H9 (cell line): ENCODE results near the gene SFI1. TPM values are rescaled to one million over a fixed set of nuclear protein-coding genes. Genes with fewer than 3 reads are reported as not detected.

Experiments used
- DNase-seq: peaks from one replicate; pipeline ENCODE4 v3.0.0-alpha.2; 2017
- H2AFZ ChIP-seq: one replicate; pipeline ENCODE4 v1.6.1; 2013; ENCODE audit warnings: mild to moderate bottlenecking, low read length, control low read depth, moderate library complexity
- H2AK5ac ChIP-seq: 2 replicates; pipeline ENCODE4 v1.6.1; 2013; ENCODE audit warnings: low read length, control low read depth, mixed read lengths; ENCODE audit not compliant: insufficient read length
- H2BK120ac ChIP-seq: one replicate; pipeline ENCODE4 v1.6.1; 2013; ENCODE audit warnings: low read depth, mild to moderate bottlenecking, low read length, control low read depth, inconsistent platforms; ENCODE audit not compliant: poor library complexity, severe bottlenecking
- H2BK12ac ChIP-seq: 2 replicates; pipeline ENCODE4 v1.6.1; 2013; ENCODE audit warnings: low read length, control low read depth, mixed read lengths, low read depth; ENCODE audit not compliant: insufficient read length
- H2BK15ac ChIP-seq: 2 replicates; pipeline ENCODE4 v1.6.1; 2013; ENCODE audit warnings: low read depth, low read length, control low read depth
- H2BK20ac ChIP-seq: one replicate; pipeline ENCODE4 v1.6.1; 2013; ENCODE audit warnings: low read depth, mild to moderate bottlenecking, low read length, control low read depth, inconsistent platforms; ENCODE audit not compliant: poor library complexity, severe bottlenecking
- H2BK5ac ChIP-seq: 2 replicates; pipeline ENCODE4 v1.6.1; 2013; ENCODE audit warnings: low read length, control low read depth, mixed read lengths; ENCODE audit not compliant: insufficient read length
- H3K14ac ChIP-seq: 2 replicates; pipeline ENCODE4 v1.6.1; 2013; ENCODE audit warnings: low read length, control low read depth; ENCODE audit not compliant: insufficient read depth
- H3K18ac ChIP-seq: 2 replicates; pipeline ENCODE4 v1.6.1; 2013; ENCODE audit warnings: low read depth, mild to moderate bottlenecking, mixed read lengths, low read length, control low read depth; ENCODE audit not compliant: insufficient read length
- H3K23ac ChIP-seq: 2 replicates; pipeline ENCODE4 v1.6.1; 2013; ENCODE audit warnings: low read length, control low read depth, mixed read lengths, low read depth; ENCODE audit not compliant: insufficient read length
- H3K23me2 ChIP-seq: 2 replicates; pipeline ENCODE4 v1.6.1; 2013; ENCODE audit warnings: low read depth, mild to moderate bottlenecking, mixed read lengths, low read length, control low read depth; ENCODE audit not compliant: insufficient read length, poor library complexity, severe bottlenecking
- H3K27ac ChIP-seq: 2 replicates; pipeline ENCODE4 v1.5.1; 2013; ENCODE audit warnings: low read length, control low read depth, mixed read lengths, low read depth; ENCODE audit not compliant: insufficient read length
- H3K27me3 ChIP-seq: 2 replicates; pipeline ENCODE4 v1.6.1; 2013; ENCODE audit warnings: low read length, control low read depth, inconsistent platforms; ENCODE audit not compliant: insufficient read depth
- H3K4ac ChIP-seq: 2 replicates; pipeline ENCODE4 v1.6.1; 2013; ENCODE audit warnings: low read depth, mild to moderate bottlenecking, control low read depth, inconsistent platforms, low read length, moderate library complexity
- H3K4me1 ChIP-seq: 2 replicates; pipeline ENCODE4 v1.6.1; 2013; ENCODE audit warnings: low read length, control low read depth, inconsistent platforms; ENCODE audit not compliant: insufficient read depth
- H3K4me2 ChIP-seq: 2 replicates; pipeline ENCODE4 v1.6.1; 2013; ENCODE audit warnings: low read length, control low read depth, mixed read lengths; ENCODE audit not compliant: insufficient read length, insufficient read depth
- H3K56ac ChIP-seq: 2 replicates; pipeline ENCODE4 v1.6.1; 2013; ENCODE audit warnings: low read depth, mild to moderate bottlenecking, mixed read lengths, low read length, control low read depth; ENCODE audit not compliant: insufficient read length
- H3K79me1 ChIP-seq: 2 replicates; pipeline ENCODE4 v1.6.1; 2013; ENCODE audit warnings: low read depth, mild to moderate bottlenecking, moderate library complexity, low read length, control low read depth, inconsistent platforms; ENCODE audit not compliant: insufficient read depth, poor library complexity, severe bottlenecking
- H3K79me2 ChIP-seq: 2 replicates; pipeline ENCODE4 v1.6.1; 2013; ENCODE audit warnings: low read length, control low read depth, inconsistent platforms; ENCODE audit not compliant: insufficient read depth
- H3K9ac ChIP-seq: 2 replicates; pipeline ENCODE4 v1.6.1; 2013; ENCODE audit warnings: low read length, control low read depth, mixed read lengths; ENCODE audit not compliant: insufficient read length; ENCODE audit errors: extremely low read depth
- H3K9me3 ChIP-seq: one replicate; pipeline ENCODE4 v1.6.1; 2013; ENCODE audit warnings: low read depth, low read length, inconsistent platforms; ENCODE audit not compliant: control insufficient read depth
- H3T11ph ChIP-seq: one replicate; pipeline ENCODE4 v1.6.1; 2013; ENCODE audit warnings: mild to moderate bottlenecking, low read length, control low read depth, inconsistent platforms
- H4K20me1 ChIP-seq: one replicate; pipeline ENCODE4 v1.6.1; 2013; ENCODE audit not compliant: control insufficient read depth, insufficient read length, insufficient read depth
- H4K5ac ChIP-seq: 2 replicates; pipeline ENCODE4 v1.6.1; 2013; ENCODE audit warnings: low read depth, mild to moderate bottlenecking, mixed read lengths, low read length, control low read depth; ENCODE audit not compliant: insufficient read length
- H4K8ac ChIP-seq: replicated peaks from 2 replicates; pipeline ENCODE4 v1.6.1; 2013; ENCODE audit warnings: low read length, control low read depth, mixed read lengths, low read depth; ENCODE audit not compliant: insufficient read length
- H4K91ac ChIP-seq: 2 replicates; pipeline ENCODE4 v1.6.1; 2013; ENCODE audit warnings: low read depth, mild to moderate bottlenecking, moderate library complexity, mixed read lengths, low read length, control low read depth; ENCODE audit not compliant: insufficient read length
- H3K27ac Mint-ChIP-seq, 3 experiments: 2 replicates in 2 of 3; 3 replicates in 1 of 3; pipeline ENCODE4 v1.8.0; 2020 to 2021; ENCODE audit warnings: mixed read lengths in 3 of 3, mild to moderate bottlenecking in 1 of 3, moderate library complexity in 1 of 3
- H3K27me3 Mint-ChIP-seq: 2 replicates; pipeline ENCODE4 v1.8.0; 2021; ENCODE audit warnings: low read depth, mild to moderate bottlenecking, moderate library complexity, mixed read lengths
- H3K36me3 Mint-ChIP-seq, 3 experiments: 2 replicates in 2 of 3; 3 replicates in 1 of 3; pipeline ENCODE4 v1.8.0; 2020 to 2021; ENCODE audit warnings: low read depth in 3 of 3, mixed read lengths in 3 of 3; ENCODE audit not compliant: insufficient read depth in 1 of 3
- H3K4me1 Mint-ChIP-seq, 2 experiments: 2 replicates each; pipeline ENCODE4 v1.8.0; 2020; ENCODE audit warnings: mixed read lengths in 2 of 2
- H3K4me3 Mint-ChIP-seq, 2 experiments: 2 replicates in 1 of 2; 3 replicates in 1 of 2; pipeline ENCODE4 v1.8.0; 2020 to 2021; ENCODE audit warnings: mild to moderate bottlenecking in 2 of 2, mixed read lengths in 2 of 2, moderate library complexity in 1 of 2
- H3K9me3 Mint-ChIP-seq, 2 experiments: 2 replicates in 1 of 2; 3 replicates in 1 of 2; pipeline ENCODE4 v1.8.0; 2020; ENCODE audit warnings: mild to moderate bottlenecking in 2 of 2, mixed read lengths in 2 of 2, moderate library complexity in 1 of 2
- CTCF ChIP-seq: fragments of 200-600 bp; sonication (generic); conservative IDR thresholded peaks from 3 replicates; pipeline ENCODE4 v1.8.0; 2021; ENCODE audit warnings: antibody characterized with exemption, mild to moderate bottlenecking
- WGBS: extraction: QIAGEN DNeasy Blood & Tissue Kit; methylation state at CpG from one replicate; pipeline ENCODE4 v1.1.7; 2013; ENCODE audit warnings: missing lambda C conversion rate, low lambda C conversion rate, mixed read lengths; ENCODE audit not compliant: insufficient read length; ENCODE audit errors: extremely low coverage; 5-methylcytosine and 5-hydroxymethylcytosine counted together
- total RNA-seq: library from RNA; stranded (reverse); gene quantifications from 2 replicates; pipeline ENCODE4 v1.2.1, GENCODE V29; 2021

Gene SFI1
- total RNA-seq, 1 experiment from 2014 or later, result 26.4 TPM

GRCh38 chr22:31574055-31574670 is 77.8 kb downstream of the SFI1 start:
- Histone ChIP-seq H3K9ac (no peak overlapping the region), H2AK5ac (no peak overlapping the region), H3K79me2 (no peaks in the 10 kb centered on the region), H4K20me1 (no peaks in the 10 kb centered on the region), H3T11ph (no peak overlapping the region), H4K5ac (no peak overlapping the region), H3K56ac (no peak overlapping the region), H3K27ac (no peak overlapping the region), H3K27me3 (no peaks in the 10 kb centered on the region), H3K23me2 (no peaks in the 10 kb centered on the region), H3K23ac (no peak overlapping the region), H4K8ac (no peak overlapping the region), H2BK12ac (no peak overlapping the region), H2BK15ac (no peak overlapping the region), H3K4ac (no peak overlapping the region), H2AFZ (no peak overlapping the region), H3K9me3 (no peaks in the 10 kb centered on the region), H2BK5ac (no peak overlapping the region), H2BK20ac (no peak overlapping the region), H3K18ac (no peak overlapping the region), H3K4me1 (no peaks in the 10 kb centered on the region), H3K79me1 (no peaks in the 10 kb centered on the region), H4K91ac (no peak overlapping the region), H3K4me2 (no peak overlapping the region), H3K14ac (no peak overlapping the region), H2BK120ac (no peak overlapping the region)
- Mint-ChIP-seq H3K4me3 (no peak overlapping the region), H3K27me3 (peaks cover 1% of the 10 kb centered on the region; the same call in 1 of the 2 replicates), H3K9me3 (no peaks in the 10 kb centered on the region), H3K27ac (0 out of 7 replicates have a peak overlapping the region, but pooled peaks of 1 of the 3 experiments have one; percentile 61), H3K36me3 (peaks cover 0 to 11% (median 0%) of the 10 kb centered on the region in 3 experiments; a peak in 3 of 7 replicates), H3K4me1 (no peaks in the 10 kb centered on the region)
- WGBS, result no CpG with 5 or more reads among the region's 3 CpGs
- DNase-seq, result no peak
- no peak for TF ChIP-seq CTCF
